Measurements from ENCODE around the gene FAM120A.

Gene FAM120A

GRCh38 chr9:93517331-93517730, 65.8 kb downstream of the FAM120A start:
- ChIA-PET CTCF (no interaction called here), POLR2A (ENCODE audit: low non-redundant PET) (no interaction called here)
- no peak for TF ChIP-seq CTCF (conservative IDR thresholded peaks at IDR 0.05; ENCODE audit: low read depth)
- H3K27ac ChIP-seq = no peak overlapping the region
- DNase-seq (ENCODE audit: low spot score) = no peak

- DNase-seq (ENCODE audit: low spot score) = no peak
- POLR2A ChIA-PET (ENCODE audit: low non-redundant PET) = no interaction called here
- CTCF ChIA-PET = interaction anchor here (0.6 kb wide), 1 partner anchor 20 kb away, joined by 3 read pairs; no protein-coding TSS in a partner anchor
- no peak overlapping the region for H3K27ac ChIP-seq
- TF ChIP-seq CTCF (conservative IDR thresholded peaks at IDR 0.05; ENCODE audit: low read depth) = no peak
Measured at GRCh38 chr9:93520523-93520922, 69.0 kb downstream of the FAM120A start.

- no peak for TF ChIP-seq CTCF (conservative IDR thresholded peaks at IDR 0.05; ENCODE audit: low read depth)
- H3K27ac ChIP-seq = no peak overlapping the region
- no peak for DNase-seq (ENCODE audit: low spot score)
- CTCF ChIA-PET = no interaction called here
- POLR2A ChIA-PET (ENCODE audit: low non-redundant PET) = no interaction called here
Measured at GRCh38 chr9:93522736-93523135, 71.3 kb downstream of the FAM120A start.

GRCh38 chr9:93523518-93524144, 72.1 kb downstream of the FAM120A start:
- POLR2A ChIA-PET (ENCODE audit: low non-redundant PET) = no interaction called here
- no peak overlapping the region for H3K27ac ChIP-seq
- CTCF ChIA-PET = no interaction called here
- no peak for TF ChIP-seq CTCF (conservative IDR thresholded peaks at IDR 0.05; ENCODE audit: low read depth)
- DNase-seq (ENCODE audit: low spot score) = no peak

GRCh38 chr9:93525476-93525875, 74.0 kb downstream of the FAM120A start:
- no peak for DNase-seq (ENCODE audit: low spot score)
- POLR2A ChIA-PET (ENCODE audit: low non-redundant PET) = no interaction called here

GRCh38 chr9:93531374-93531773, 79.9 kb downstream of the FAM120A start:
- no peak for DNase-seq (ENCODE audit: low spot score)
- CTCF ChIA-PET = no interaction called here
- TF ChIP-seq CTCF (conservative IDR thresholded peaks at IDR 0.05; ENCODE audit: low read depth) = no peak
- no peak overlapping the region for H3K27ac ChIP-seq
- POLR2A ChIA-PET (ENCODE audit: low non-redundant PET) = no interaction called here

More at GRCh38 chr9:93525476-93525875, 74.0 kb downstream of the FAM120A start:
- 0 out of 2 replicates have a peak overlapping the region, but pooled peaks have one; percentile 5 for H3K27ac ChIP-seq
- CTCF ChIA-PET = interaction anchor here (0.5 to 0.6 kb wide), 2 partner anchors 365 to 1388 kb away, joined by 3 read pairs; no protein-coding TSS in a partner anchor
- TF ChIP-seq CTCF (conservative IDR thresholded peaks at IDR 0.05; ENCODE audit: low read depth) = no peak
